Measurements from ENCODE around the gene GRIP2. TPM values are rescaled to one million over a fixed set of nuclear protein-coding genes. Genes with fewer than 3 reads are reported as not detected.

GRIP2 gene
- total RNA-seq, 6 donors from 2014 or later, result 0.33 to 1.0 (median 0.59) TPM

DNA sequence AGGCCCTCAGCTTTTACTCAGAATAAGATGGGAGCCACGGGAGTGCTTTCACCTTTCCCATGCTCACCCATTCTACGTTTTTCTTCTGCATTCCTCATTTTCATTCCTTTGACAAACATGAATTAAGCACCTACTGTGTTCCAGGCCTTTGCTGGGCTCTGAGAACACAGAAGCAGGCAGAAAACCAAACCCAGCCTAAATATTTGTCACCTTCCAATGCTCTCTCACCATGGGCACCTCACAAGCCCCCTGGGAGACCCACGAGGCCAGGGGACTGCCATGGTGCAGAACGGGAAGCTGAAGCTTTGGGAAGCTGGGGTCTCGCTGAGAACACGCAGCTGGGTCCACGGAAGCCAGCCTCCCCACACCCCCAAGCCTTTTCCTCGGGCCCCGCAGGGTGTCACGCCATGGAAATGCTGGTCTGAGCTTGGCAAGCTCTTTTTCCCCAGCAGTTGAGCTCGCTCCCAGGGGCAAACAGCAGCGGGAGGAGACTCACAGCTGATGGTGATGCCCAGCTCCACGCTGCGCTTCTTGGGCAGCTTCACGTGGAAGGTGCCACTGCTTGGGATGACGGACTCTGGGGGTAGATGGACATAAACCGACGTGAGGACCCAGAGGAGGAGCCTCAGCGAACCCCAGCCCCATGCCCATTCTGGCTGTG is 27.7 kb downstream of the GRIP2 start:
- Histone ChIP-seq H3K4me3 (no peak overlapping the region), H3K36me3 (no peaks in the 10 kb centered on the region), H3K27ac (no peak overlapping the region), H3K27me3 (no peaks in the 10 kb centered on the region), H3K4me1 (peaks cover 0 to 6% (median 4%) of the 10 kb centered on the region in 4 donors), H3K9me3 (no peaks in the 10 kb centered on the region)
- ATAC-seq (ENCODE audit: low FRiP score in 2 of 2) (no peak), DNase-seq (no peak)
- TF ChIP-seq, protein P1, sequence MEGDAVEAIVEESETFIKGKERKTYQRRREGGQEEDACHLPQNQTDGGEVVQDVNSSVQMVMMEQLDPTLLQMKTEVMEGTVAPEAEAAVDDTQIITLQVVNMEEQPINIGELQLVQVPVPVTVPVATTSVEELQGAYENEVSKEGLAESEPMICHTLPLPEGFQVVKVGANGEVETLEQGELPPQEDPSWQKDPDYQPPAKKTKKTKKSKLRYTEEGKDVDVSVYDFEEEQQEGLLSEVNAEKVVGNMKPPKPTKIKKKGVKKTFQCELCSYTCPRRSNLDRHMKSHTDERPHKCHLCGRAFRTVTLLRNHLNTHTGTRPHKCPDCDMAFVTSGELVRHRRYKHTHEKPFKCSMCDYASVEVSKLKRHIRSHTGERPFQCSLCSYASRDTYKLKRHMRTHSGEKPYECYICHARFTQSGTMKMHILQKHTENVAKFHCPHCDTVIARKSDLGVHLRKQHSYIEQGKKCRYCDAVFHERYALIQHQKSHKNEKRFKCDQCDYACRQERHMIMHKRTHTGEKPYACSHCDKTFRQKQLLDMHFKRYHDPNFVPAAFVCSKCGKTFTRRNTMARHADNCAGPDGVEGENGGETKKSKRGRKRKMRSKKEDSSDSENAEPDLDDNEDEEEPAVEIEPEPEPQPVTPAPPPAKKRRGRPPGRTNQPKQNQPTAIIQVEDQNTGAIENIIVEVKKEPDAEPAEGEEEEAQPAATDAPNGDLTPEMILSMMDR (IDR thresholded peaks at IDR 0.05), result no peak
- no peak for TF ChIP-seq POLR2AphosphoS5 (IDR thresholded peaks at IDR 0.05)
- TF ChIP-seq POLR2A (IDR thresholded peaks at IDR 0.05), result no peak
- no peak for TF ChIP-seq EP300 (IDR thresholded peaks at IDR 0.05)
- 80 to 88% methylated on average over 18 to 19 of the region's 19 CpGs for WGBS, 2 donors

DNA sequence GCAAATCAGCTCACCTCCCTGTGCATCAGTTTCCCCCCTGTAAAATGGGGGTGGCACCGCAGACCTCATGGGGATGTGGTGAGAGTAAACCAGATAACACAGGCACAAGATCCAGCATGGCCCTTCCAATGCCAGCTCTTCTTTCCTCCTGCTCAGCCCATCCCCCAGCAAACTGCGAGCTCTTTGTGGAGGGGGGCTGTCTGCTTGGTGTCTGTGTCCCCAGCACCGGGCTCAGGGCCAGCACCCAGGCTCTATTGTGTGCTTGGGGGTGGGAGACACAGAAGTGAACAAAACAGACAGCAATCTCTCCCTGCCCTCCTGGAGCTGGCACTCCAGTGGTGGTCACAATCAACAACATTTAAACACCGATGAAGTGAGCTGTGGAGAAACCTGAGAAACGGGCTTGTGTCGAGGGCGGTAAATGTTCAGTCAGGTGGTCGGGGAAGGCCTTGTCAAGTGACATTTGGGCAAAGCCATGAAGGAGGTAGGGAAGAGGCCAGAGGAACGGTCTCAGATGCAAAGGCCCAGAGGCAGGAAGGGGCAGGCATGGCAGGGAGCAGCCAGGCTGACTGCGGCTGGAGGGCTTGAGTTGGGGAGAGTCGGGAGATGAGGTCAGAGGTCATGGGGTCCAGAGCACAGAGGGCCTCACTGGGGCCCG is 28.4 kb downstream of the GRIP2 start:
- WGBS, 2 donors, result 70 to 79% methylated on average over 12 of the region's 12 CpGs
- Histone ChIP-seq H3K4me3 (no peak overlapping the region), H3K27ac (no peak overlapping the region), H3K4me1 (peaks cover 0 to 6% (median 4%) of the 10 kb centered on the region in 4 donors), H3K36me3 (no peaks in the 10 kb centered on the region), H3K27me3 (no peaks in the 10 kb centered on the region), H3K9me3 (no peaks in the 10 kb centered on the region)
- TF ChIP-seq, protein P1 (IDR thresholded peaks at IDR 0.05), result no peak
- TF ChIP-seq POLR2AphosphoS5 (IDR thresholded peaks at IDR 0.05), result no peak
- TF ChIP-seq EP300 (IDR thresholded peaks at IDR 0.05), result no peak
- no peak for TF ChIP-seq POLR2A (IDR thresholded peaks at IDR 0.05)
- DNase-seq (no peak), ATAC-seq (ENCODE audit: low FRiP score in 2 of 2) (no peak)

DNA sequence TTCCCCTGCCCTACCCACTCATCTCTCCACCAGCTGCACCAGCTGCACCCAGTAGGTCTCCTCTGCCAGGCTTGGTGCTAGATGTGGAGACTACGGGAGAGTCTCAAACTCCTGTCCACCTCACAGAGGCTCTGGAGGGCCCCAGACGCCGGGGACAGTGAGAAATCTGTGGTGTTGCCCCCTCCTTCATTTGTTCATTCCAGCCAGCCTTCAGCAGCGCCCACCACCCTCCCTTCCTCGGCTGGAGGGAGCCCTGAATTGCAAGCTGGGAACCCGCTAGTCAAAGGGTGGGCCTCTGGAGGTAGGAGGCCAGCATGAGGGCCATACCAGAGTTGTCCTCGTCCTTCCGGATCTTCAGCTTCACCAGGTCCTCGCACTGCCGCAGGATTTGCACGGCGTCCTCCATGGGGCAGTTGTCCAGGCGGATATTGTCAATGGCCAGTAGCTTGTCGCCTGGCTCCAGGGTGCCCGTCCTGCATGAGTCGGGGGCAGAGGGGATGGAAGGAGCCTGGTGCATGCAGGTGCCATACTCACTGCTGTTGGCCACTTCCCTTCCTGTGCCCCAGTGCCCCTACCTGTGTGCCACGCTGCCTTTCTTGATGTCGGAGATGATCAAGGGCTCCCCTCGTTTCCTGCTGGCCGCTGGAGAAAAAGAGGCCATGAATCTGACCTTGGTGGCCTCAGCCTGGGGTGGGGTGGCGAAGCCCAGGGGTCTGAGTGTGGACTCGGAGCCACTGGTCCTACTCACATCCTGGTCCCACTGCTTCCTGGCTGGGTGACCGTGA is 29.1 kb downstream of the GRIP2 start:
- Histone ChIP-seq H3K36me3 (no peaks in the 10 kb centered on the region), H3K4me3 (no peak overlapping the region), H3K27me3 (no peaks in the 10 kb centered on the region), H3K9me3 (no peaks in the 10 kb centered on the region), H3K4me1 (peaks cover 0 to 6% (median 4%) of the 10 kb centered on the region in 4 donors), H3K27ac (no peak overlapping the region)
- TF ChIP-seq POLR2A (IDR thresholded peaks at IDR 0.05) (no peak), POLR2AphosphoS5 (IDR thresholded peaks at IDR 0.05) (no peak), EP300 (IDR thresholded peaks at IDR 0.05) (no peak)
- TF ChIP-seq, protein P1 (IDR thresholded peaks at IDR 0.05), result no peak
- 86 to 93% methylated on average over 20 to 23 of the region's 23 CpGs for WGBS, 2 donors
- no peak for DNase-seq
- ATAC-seq (ENCODE audit: low FRiP score in 2 of 2), result no peak

DNA sequence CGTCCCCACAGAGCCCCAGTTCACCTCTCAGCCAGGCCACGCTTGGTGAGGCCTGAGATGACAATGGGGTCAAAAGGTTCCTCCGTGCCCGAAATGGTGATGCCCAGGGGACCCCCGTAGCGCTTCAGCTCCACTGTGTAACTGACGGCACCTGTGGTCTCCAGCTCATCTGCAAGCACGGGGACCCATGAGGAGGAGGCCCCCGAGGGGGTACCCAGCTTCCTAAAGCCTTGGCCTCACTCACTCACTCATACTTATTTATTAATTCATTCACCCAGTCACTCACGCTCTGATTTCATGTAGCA is 30.4 kb downstream of the GRIP2 start:
- no peak overlapping the region for H3K4me3 ChIP-seq
- H3K36me3 ChIP-seq, result no peaks in the 10 kb centered on the region
- H3K9me3 ChIP-seq, result no peaks in the 10 kb centered on the region
- WGBS, 2 donors, result 92 to 94% methylated on average over 10 of the region's 10 CpGs
- peak in 1 of 2 donors; percentile 8 for DNase-seq
- peaks cover 0 to 6% (median 4%) of the 10 kb centered on the region in 4 donors for H3K4me1 ChIP-seq
- TF ChIP-seq, protein P1 (IDR thresholded peaks at IDR 0.05), result no peak
- TF ChIP-seq EP300 (IDR thresholded peaks at IDR 0.05) (no peak), POLR2AphosphoS5 (IDR thresholded peaks at IDR 0.05) (no peak), POLR2A (IDR thresholded peaks at IDR 0.05) (no peak)
- no peak overlapping the region for H3K27ac ChIP-seq
- no peaks in the 10 kb centered on the region for H3K27me3 ChIP-seq
- no peak for ATAC-seq (ENCODE audit: low FRiP score in 2 of 2)
